Progenitor cell of endocrine pancreas (in vitro differentiated cells): ENCODE measurements around the gene LSR. TPM values are rescaled to one million over a fixed set of nuclear protein-coding genes. Genes with fewer than 3 reads are reported as not detected.

ENCODE experiments used
- DNase-seq: peaks from one replicate; pipeline ENCODE4 v3.0.0; 2021; ENCODE audit warnings: low spot score; ENCODE audit not compliant: unreplicated experiment
- H3K27ac Mint-ChIP-seq: 2 replicates; pipeline ENCODE4 v1.8.0; 2021; ENCODE audit warnings: mild to moderate bottlenecking, moderate library complexity, mixed read lengths
- H3K27me3 Mint-ChIP-seq: 2 replicates; pipeline ENCODE4 v1.8.0; 2021; ENCODE audit warnings: mixed read lengths
- H3K36me3 Mint-ChIP-seq: 2 replicates; pipeline ENCODE4 v1.8.0; 2022; ENCODE audit warnings: mixed read lengths; ENCODE audit not compliant: insufficient read depth
- H3K4me1 Mint-ChIP-seq: 2 replicates; pipeline ENCODE4 v1.8.0; 2021; ENCODE audit warnings: low read depth, mixed read lengths
- H3K4me3 Mint-ChIP-seq: 2 replicates; pipeline ENCODE4 v1.8.0; 2021; ENCODE audit warnings: low read depth, mild to moderate bottlenecking, moderate library complexity, mixed read lengths
- H3K9me3 Mint-ChIP-seq: 2 replicates; pipeline ENCODE4 v1.8.0; 2021; ENCODE audit warnings: low read depth, mixed read lengths
- CTCF ChIP-seq: fragments of 200-600 bp; sonication (generic); IDR thresholded peaks from one replicate; pipeline ENCODE4 v1.5.0; 2021; ENCODE audit warnings: antibody characterized with exemption, mild to moderate bottlenecking; ENCODE audit not compliant: unreplicated experiment
- total RNA-seq: library from RNA; stranded (reverse); gene quantifications from 2 replicates; pipeline ENCODE4 v1.2.1, GENCODE V29; 2021

LSR gene
- total RNA-seq, 1 donor from 2014 or later, result 132 TPM

DNA sequence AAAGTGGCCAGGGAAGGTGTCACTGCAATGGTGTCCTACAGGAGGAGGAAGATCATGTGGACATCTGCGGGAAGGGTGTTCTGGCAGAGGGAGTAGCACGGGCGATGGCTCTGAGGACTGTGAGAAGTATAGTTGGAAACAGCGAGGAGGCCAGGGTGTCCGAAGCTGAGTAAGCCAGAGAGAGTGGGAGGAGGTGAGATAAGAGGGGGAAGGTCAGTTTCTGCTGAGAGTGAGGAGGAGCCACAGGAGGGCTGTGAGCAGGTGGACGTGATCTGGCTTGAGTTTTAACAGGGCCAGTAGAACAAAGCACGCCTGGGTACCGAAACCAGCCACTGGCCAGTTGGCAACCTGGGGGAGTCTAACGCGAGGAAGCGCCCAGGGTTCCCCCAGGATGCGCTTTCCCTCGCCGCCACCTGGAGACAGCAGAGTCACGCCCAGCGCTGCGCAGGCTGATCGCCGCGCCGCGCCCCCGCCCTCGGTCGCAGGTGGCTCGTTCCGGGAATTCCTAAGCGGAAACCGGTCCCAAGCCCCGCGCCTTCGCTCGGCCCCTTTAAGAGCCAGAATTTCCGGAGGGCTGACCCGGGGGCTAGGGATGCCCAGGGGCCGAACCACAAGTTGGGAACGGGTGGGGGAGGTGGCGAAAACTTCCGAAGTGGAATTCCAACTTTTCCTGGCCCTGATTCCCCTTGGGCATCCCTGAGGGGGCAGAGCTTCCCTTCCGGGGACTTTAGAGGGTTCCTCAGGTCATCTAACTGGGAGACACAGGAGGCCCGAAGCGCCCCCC is 1.1 kb upstream of the LSR start:
- Mint-ChIP-seq H3K9me3 (peaks cover 10% of the 10 kb centered on the region), H3K4me1 (peaks cover 22% of the 10 kb centered on the region), H3K27ac (peak overlapping the region; percentile 100), H3K36me3 (peaks cover 10% of the 10 kb centered on the region), H3K27me3 (no peaks in the 10 kb centered on the region), H3K4me3 (peak overlapping the region; percentile 97)
- TF ChIP-seq CTCF, result peak; percentile 54
- DNase-seq, result peak; percentile 89

- no peak for DNase-seq
- peaks cover 32% of the 10 kb centered on the region for H3K4me1 Mint-ChIP-seq
- H3K9me3 Mint-ChIP-seq, result peaks cover 4% of the 10 kb centered on the region
- peak overlapping the region; percentile 97 for H3K4me3 Mint-ChIP-seq
- H3K36me3 Mint-ChIP-seq, result peaks cover 12% of the 10 kb centered on the region
- H3K27me3 Mint-ChIP-seq, result no peaks in the 10 kb centered on the region
- H3K27ac Mint-ChIP-seq, result peak overlapping the region; percentile 100
- peak; percentile 2 for TF ChIP-seq CTCF
Observed at GRCh38 chr19:35249146-35249847, 495 bp downstream of the LSR start.

DNA sequence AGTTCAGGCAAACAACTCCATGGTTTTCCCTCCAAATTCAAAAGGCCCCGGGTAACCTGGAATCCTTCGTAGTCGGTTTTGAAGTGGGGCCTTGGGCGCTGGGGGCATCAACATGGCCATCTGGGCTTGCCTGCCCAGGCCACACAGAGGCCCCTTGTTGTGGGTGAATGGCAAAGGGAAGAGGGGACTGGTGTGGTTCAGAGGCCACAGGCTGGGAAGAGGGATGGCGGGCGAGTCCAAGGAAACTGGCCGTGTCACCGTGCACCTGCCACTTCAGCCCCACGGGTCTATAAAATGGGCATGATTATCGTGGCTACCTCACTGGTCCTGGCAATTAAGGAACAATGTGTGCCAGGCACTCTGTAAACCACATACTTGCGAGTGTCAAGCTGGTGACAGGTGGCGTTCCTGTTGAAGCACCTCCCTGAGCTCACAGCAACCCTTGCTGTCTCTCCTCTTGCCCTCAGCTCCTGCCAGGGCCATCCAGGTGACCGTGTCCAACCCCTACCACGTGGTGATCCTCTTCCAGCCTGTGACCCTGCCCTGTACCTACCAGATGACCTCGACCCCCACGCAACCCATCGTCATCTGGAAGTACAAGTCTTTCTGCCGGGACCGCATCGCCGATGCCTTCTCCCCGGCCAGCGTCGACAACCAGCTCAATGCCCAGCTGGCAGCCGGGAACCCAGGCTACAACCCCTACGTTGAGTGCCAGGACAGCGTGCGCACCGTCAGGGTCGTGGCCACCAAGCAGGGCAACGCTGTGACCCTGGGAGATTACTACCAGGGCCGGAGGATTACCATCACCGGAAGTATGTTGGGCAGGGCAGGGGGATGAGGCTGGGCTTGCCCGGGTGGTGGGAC is 1.3 kb downstream of the LSR start:
- H3K4me1 Mint-ChIP-seq, result peaks cover 32% of the 10 kb centered on the region
- H3K27ac Mint-ChIP-seq, result peak overlapping the region; percentile 100
- peaks cover 17% of the 10 kb centered on the region for H3K36me3 Mint-ChIP-seq
- H3K27me3 Mint-ChIP-seq, result no peaks in the 10 kb centered on the region
- no peak for TF ChIP-seq CTCF
- H3K9me3 Mint-ChIP-seq, result no peaks in the 10 kb centered on the region
- DNase-seq, result no peak
- peak overlapping the region; percentile 97 for H3K4me3 Mint-ChIP-seq

- no peaks in the 10 kb centered on the region for H3K9me3 Mint-ChIP-seq
- DNase-seq, result no peak
- no peaks in the 10 kb centered on the region for H3K27me3 Mint-ChIP-seq
- H3K4me1 Mint-ChIP-seq, result peaks cover 37% of the 10 kb centered on the region
- H3K36me3 Mint-ChIP-seq, result peaks cover 25% of the 10 kb centered on the region
- peak overlapping the region; percentile 22 for H3K27ac Mint-ChIP-seq
- no peak for TF ChIP-seq CTCF
- H3K4me3 Mint-ChIP-seq, result peak overlapping the region; percentile 97
Observed at GRCh38 chr19:35251456-35251855, 2.7 kb downstream of the LSR start.
